PC-9 (cell line): Measurements from ENCODE around the gene WDR48. TPM values are rescaled to one million over a fixed set of nuclear protein-coding genes. Genes with fewer than 3 reads are reported as not detected.

ENCODE experiments used
- BruUV-seq: library from RNA; stranded (reverse); fragments of 400-500 nt; replicated peaks from 2 replicates; lab custom pipeline; 2021; lab: Mats Ljungman, UMichigan
- CTCF ChIA-PET: fragments of 300-600 bp; sonication (Branson Sonifier 250); formaldehyde crosslinking; loops from one replicate; lab custom pipeline; 2022; ENCODE audit warnings: antibody characterized with exemption; lab: Charles Lee
- POLR2A ChIA-PET: fragments of 300-600 bp; sonication (Branson Sonifier 250); formaldehyde crosslinking; loops from one replicate; lab custom pipeline; 2022; ENCODE audit warnings: antibody characterized with exemption; ENCODE audit not compliant: unreplicated experiment; lab: Charles Lee
- DNase-seq, 2 experiments: peaks; one replicate each; pipeline versions ENCODE4 v3.0.0 to v3.0.0-alpha.2; 2015 to 2022; ENCODE audit warnings: mixed read lengths in 1 of 2
- H2AFZ ChIP-seq: fragments of 200-600 bp; sonication (generic); 2 replicates; pipeline ENCODE4 v1.8.1; 2017; ENCODE audit warnings: antibody characterized with exemption
- H3F3A ChIP-seq: fragments of 200-600 bp; sonication (generic); 2 replicates; pipeline ENCODE4 v1.8.1; 2017; ENCODE audit warnings: antibody characterized with exemption, mild to moderate bottlenecking, low read depth; ENCODE audit not compliant: insufficient read depth
- H3K27ac ChIP-seq: fragments of 200-600 bp; sonication (generic); 2 replicates; pipeline ENCODE4 v1.6.1; 2016; ENCODE audit warnings: mixed run types
- H3K27me3 ChIP-seq: fragments of 200-600 bp; sonication (generic); 2 replicates; pipeline ENCODE4 v1.6.1; 2016; ENCODE audit warnings: low read depth, mixed run types; ENCODE audit not compliant: insufficient read depth
- H3K36me3 ChIP-seq: fragments of 200-600 bp; sonication (generic); 2 replicates; pipeline ENCODE4 v1.6.1; 2016; ENCODE audit warnings: low read depth, mixed run types
- H3K4me1 ChIP-seq: fragments of 200-600 bp; sonication (generic); replicated peaks from 2 replicates; pipeline ENCODE4 v1.6.1; 2016; ENCODE audit warnings: mixed run types; ENCODE audit not compliant: insufficient read depth
- H3K4me2 ChIP-seq: fragments of 200-600 bp; sonication (generic); 2 replicates; pipeline ENCODE4 v1.6.1; 2017; ENCODE audit warnings: mixed run types
- H3K4me3 ChIP-seq: fragments of 200-600 bp; sonication (generic); 2 replicates; pipeline ENCODE4 v1.6.1; 2016; ENCODE audit warnings: mixed run types
- H3K79me2 ChIP-seq: fragments of 200-600 bp; sonication (generic); 2 replicates; pipeline ENCODE4 v1.6.1; 2017; ENCODE audit warnings: low read depth, mixed run types
- H3K9me2 ChIP-seq: fragments of 200-600 bp; sonication (generic); 2 replicates; pipeline ENCODE4 v1.8.1; 2017; ENCODE audit warnings: mild to moderate bottlenecking; ENCODE audit not compliant: insufficient read depth
- H3K9me3 ChIP-seq: fragments of 200-600 bp; sonication (generic); 2 replicates; pipeline ENCODE4 v1.8.1; 2016; ENCODE audit warnings: low read depth; ENCODE audit not compliant: insufficient read depth
- H4K20me1 ChIP-seq: fragments of 200-600 bp; sonication (generic); 2 replicates; pipeline ENCODE4 v1.8.1; 2017; ENCODE audit not compliant: insufficient read depth
- CTCF ChIP-seq: fragments of 200-600 bp; sonication (generic); conservative IDR thresholded peaks from 2 replicates; pipeline ENCODE4 v1.6.1; 2017; ENCODE audit warnings: mixed run types, antibody characterized with exemption, mild to moderate bottlenecking, moderate library complexity
- EZH2 ChIP-seq: fragments of 200-600 bp; sonication (generic); IDR thresholded peaks from 2 replicates; pipeline ENCODE4 v1.8.0; 2017; ENCODE audit warnings: antibody characterized with exemption, low read depth
- intact Hi-C: fragments of 100-400 bp; cut with micrococcal nuclease; formaldehyde crosslinking; loops from one replicate; pipeline ENCODE4 v1.10.0; 2022; ENCODE audit not compliant: unreplicated experiment
- total RNA-seq: library from RNA; stranded (reverse); gene quantifications from 2 replicates; pipeline ENCODE4 v1.2.3, GENCODE V29; 2021

WDR48 gene
- total RNA-seq, 1 experiment from 2014 or later: 31.2 TPM

GRCh38 chr3:39013289-39013688, 38.5 kb upstream of the WDR48 start:
- intact Hi-C loops: no loop called here

DNA sequence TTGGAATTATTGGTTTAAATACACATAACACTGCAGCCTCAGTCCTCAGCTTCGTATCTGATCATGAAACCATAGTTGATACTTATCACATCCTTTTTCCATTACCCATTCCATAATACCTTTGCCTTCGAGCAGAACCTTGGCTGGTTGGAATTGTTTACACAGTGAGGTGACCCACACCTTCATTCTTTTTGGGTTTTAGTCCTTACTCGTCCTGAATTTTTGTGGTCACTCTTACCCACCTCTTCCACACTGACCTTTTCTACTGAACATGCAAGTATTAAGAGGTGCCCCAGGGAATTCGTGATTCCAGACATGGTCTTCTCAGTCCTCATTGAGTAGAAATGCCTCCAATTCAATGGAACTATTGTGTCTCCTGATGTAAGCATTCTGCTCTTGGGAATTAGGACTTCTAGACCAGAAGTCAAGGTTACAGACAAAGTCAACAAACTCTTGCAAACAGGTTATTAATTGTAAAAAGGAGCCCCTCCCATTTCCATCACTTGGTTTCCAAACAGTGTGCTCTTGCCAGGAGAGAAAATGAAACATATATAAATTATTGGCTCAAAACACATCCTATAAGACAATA, 37.8 kb upstream of the WDR48 start:
- DNase-seq: no peak
- Histone ChIP-seq H4K20me1 (no peaks in the 10 kb centered on the region), H3K79me2 (no peaks in the 10 kb centered on the region), H3K4me3 (no peak overlapping the region), H3K36me3 (no peaks in the 10 kb centered on the region), H3K4me2 (no peak overlapping the region), H3K27me3 (peaks cover 21% of the 10 kb centered on the region), H3K9me2 (no peaks in the 10 kb centered on the region), H3K27ac (no peak overlapping the region), H3K4me1 (no peaks in the 10 kb centered on the region), H2AFZ (no peak overlapping the region), H3K9me3 (no peaks in the 10 kb centered on the region), H3F3A (no peaks in the 10 kb centered on the region)
- no TSS peak for BruUV-seq
- CTCF ChIA-PET: no interaction called here
- TF ChIP-seq CTCF: no peak
- no peak for TF ChIP-seq EZH2
- POLR2A ChIA-PET: no interaction called here
- intact Hi-C loops: no loop called here

More at GRCh38 chr3:39013289-39013688, 38.5 kb upstream of the WDR48 start:
- no TSS peak for BruUV-seq
- DNase-seq: no peak
- TF ChIP-seq CTCF (no peak), EZH2 (no peak)
- H3K4me3 ChIP-seq: no peak overlapping the region
- H3K4me1 ChIP-seq: no peaks in the 10 kb centered on the region
- no peaks in the 10 kb centered on the region for H3F3A ChIP-seq
- no peaks in the 10 kb centered on the region for H3K79me2 ChIP-seq
- no peak overlapping the region for H3K27ac ChIP-seq
- CTCF ChIA-PET: no interaction called here
- H3K9me3 ChIP-seq: no peaks in the 10 kb centered on the region
- no peaks in the 10 kb centered on the region for H4K20me1 ChIP-seq
- H3K9me2 ChIP-seq: no peaks in the 10 kb centered on the region
- no peak overlapping the region for H2AFZ ChIP-seq
- H3K27me3 ChIP-seq: peaks cover 18% of the 10 kb centered on the region
- POLR2A ChIA-PET: interaction anchor here (0.5 kb wide), 1 partner anchor 304 kb away, joined by 7 read pairs; no protein-coding TSS in a partner anchor
- H3K36me3 ChIP-seq: no peaks in the 10 kb centered on the region
- H3K4me2 ChIP-seq: no peak overlapping the region

DNA sequence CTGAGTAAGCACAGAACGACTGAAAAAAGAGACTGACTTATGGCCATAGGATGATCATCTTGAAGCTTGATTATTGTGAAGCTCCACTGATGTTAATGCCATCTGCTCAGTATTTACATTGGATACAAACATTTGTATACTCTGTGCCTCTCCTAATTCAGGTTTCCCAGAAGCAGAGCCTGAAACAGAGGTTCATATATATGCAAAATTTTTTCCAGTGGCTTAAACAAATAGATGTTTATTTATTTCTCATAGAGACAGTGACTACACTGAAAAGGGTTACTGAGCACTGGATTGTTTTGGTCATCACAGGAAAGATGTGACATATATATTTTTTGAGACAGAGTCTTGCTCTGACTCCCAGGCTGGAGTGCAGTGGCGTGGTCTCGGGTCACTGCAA, 36.4 kb upstream of the WDR48 start:
- TF ChIP-seq EZH2: no peak
- no peak for TF ChIP-seq CTCF
- no peaks in the 10 kb centered on the region for H3K9me3 ChIP-seq
- no peaks in the 10 kb centered on the region for H3K4me1 ChIP-seq
- H3K36me3 ChIP-seq: no peaks in the 10 kb centered on the region
- no peak for DNase-seq
- intact Hi-C loops: no loop called here
- no peaks in the 10 kb centered on the region for H3K79me2 ChIP-seq
- no peak overlapping the region for H3K4me3 ChIP-seq
- CTCF ChIA-PET: no interaction called here
- H4K20me1 ChIP-seq: no peaks in the 10 kb centered on the region
- no peak overlapping the region for H3K4me2 ChIP-seq
- H2AFZ ChIP-seq: no peak overlapping the region
- no TSS peak for BruUV-seq
- H3K9me2 ChIP-seq: no peaks in the 10 kb centered on the region
- POLR2A ChIA-PET: no interaction called here
- H3K27ac ChIP-seq: no peak overlapping the region
- no peaks in the 10 kb centered on the region for H3F3A ChIP-seq
- peaks cover 34% of the 10 kb centered on the region for H3K27me3 ChIP-seq
